SU-DHL-6 (cell line): ENCODE measurements around the gene ISX.

ENCODE experiments used
- CTCF ChIP-seq: fragments of 200-600 bp; sonication (generic); IDR thresholded peaks from one replicate; pipeline ENCODE4 v1.5.1; 2017; ENCODE audit warnings: antibody characterized with exemption, mild to moderate bottlenecking, low read length, moderate library complexity; ENCODE audit not compliant: insufficient read depth, poor library complexity, severe bottlenecking
- EZH2phosphoT487 ChIP-seq: fragments of 200-600 bp; sonication (generic), shearing (Covaris generic); conservative IDR thresholded peaks from 2 replicates; pipeline ENCODE4 v1.6.1; 2018; ENCODE audit warnings: mild to moderate bottlenecking, antibody characterized with exemption, low read length, moderate library complexity, mixed read lengths

- TF ChIP-seq CTCF = no peak
- TF ChIP-seq EZH2phosphoT487 = no peak
Measured at GRCh38 chr22:35032571-35032970, 33.4 kb upstream of the ISX start.
